GM18907 (cell line): Measurements from ENCODE around the gene MRGPRE.

ENCODE experiments used
- ATAC-seq: cut with Tn5 transposase; IDR thresholded peaks from one replicate; pipeline ENCODE4 v1.9.1; 2021; ENCODE audit warnings: mild to moderate bottlenecking, moderate library complexity; ENCODE audit not compliant: unreplicated experiment

MRGPRE gene

DNA sequence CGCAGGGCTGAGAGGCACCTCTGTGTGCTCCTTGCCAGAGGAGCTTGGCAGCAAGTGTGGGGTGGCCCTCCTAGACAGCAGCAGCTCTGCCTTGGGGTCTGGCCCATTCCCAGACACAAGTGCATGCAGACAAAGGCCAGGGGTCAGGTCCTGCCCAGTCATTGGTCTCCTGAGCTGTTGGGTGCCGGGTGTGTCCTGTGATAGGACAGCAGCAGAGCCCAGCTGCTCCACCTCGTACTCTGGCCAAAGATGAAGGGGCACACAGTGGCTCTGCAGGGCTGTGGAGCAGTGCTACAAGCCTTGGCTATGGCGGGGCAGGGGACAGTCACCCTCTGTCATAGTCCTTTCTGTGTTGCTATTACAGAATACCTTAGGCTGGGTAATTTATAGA is 49.8 kb downstream of the MRGPRE start:
- ATAC-seq = no peak

DNA sequence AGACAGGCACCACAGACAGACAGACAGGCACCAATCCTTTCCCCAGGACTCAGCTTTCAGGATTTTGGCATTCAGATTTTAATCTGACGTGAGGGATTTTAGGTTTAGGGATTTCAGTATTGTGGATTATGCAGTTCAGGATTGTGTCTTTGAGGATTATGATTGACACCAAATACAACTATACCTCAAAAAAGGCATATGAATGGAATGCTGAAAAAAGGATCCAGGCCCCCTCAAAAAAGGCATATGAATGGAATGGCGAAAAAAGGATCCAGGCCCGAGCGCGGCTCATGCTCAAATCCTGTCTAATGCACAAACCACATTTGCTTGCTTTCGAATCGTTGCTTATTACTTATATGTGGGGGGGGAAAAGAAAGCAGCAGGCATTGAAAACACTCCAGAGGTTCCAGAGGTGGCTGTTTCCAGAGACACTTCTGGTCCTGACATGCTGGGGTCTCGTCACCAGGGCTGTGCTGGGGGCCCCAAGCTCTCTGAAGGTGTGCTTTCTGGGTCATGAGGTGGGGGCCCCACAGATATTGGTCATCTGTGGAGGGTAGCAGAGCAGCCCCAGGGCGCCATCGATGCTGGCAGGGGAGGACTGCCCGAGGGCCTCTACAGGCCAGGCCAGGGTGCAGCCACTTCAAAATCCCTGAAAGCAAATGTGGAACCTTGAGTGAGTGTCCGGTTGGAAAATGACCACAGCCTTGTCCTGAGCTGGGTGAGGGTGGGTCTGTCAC is 50.3 kb downstream of the MRGPRE start:
- no peak for ATAC-seq

- ATAC-seq = no peak
Observed at GRCh38 chr11:3180869-3181268, 51.3 kb downstream of the MRGPRE start.

- no peak for ATAC-seq
Observed at GRCh38 chr11:3178349-3178748, 53.9 kb downstream of the MRGPRE start.

DNA sequence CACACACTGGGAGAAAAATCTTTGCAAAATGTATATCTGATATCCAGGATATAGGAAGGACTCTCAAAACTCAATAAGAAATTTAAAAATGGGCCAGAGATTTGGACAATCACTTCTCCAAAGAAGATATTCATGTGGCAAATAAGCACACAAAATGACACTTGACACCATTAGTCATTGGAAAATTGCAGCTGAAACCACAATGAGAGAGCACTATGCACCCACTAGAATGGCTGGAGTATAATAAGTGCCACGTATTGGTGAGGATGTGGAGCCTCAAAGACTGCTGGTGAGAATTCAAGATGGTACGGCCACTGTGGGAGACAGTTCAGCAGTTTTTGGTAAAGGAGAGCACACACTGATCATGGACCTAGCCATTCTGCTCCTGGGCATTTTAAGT is 54.3 kb downstream of the MRGPRE start:
- ATAC-seq = no peak
